Urinary bladder (tissue), 4 donors: ENCODE data around the gene BNC2. TPM values are rescaled to one million over a fixed set of nuclear protein-coding genes. Genes with fewer than 3 reads are reported as not detected.
A peak's percentile ranks its signal among the peaks of the same experiment; 100 is the strongest.

Experiments used
- DNase-seq: peaks from one replicate; pipeline ENCODE4 v3.0.0-alpha.2; 2015; ENCODE audit errors: extremely low spot score
- H3K27ac ChIP-seq: one replicate; pipeline ENCODE4 v1.5.1; 2013; ENCODE audit warnings: low read depth, mild to moderate bottlenecking, moderate library complexity
- H3K36me3 ChIP-seq: one replicate; pipeline ENCODE4 v1.6.1; 2013; ENCODE audit warnings: mild to moderate bottlenecking, moderate library complexity; ENCODE audit not compliant: insufficient read depth
- H3K4me1 ChIP-seq: one replicate; pipeline ENCODE4 v1.6.1; 2013; ENCODE audit warnings: mild to moderate bottlenecking, moderate library complexity; ENCODE audit not compliant: insufficient read depth
- H3K4me3 ChIP-seq: one replicate; pipeline ENCODE4 v1.5.1; 2013; ENCODE audit warnings: low read depth, low read length
- WGBS: extraction: QIAGEN DNeasy Blood & Tissue Kit; methylation state at CpG from one replicate; pipeline ENCODE4 v1.1.7; 2013; 5-methylcytosine and 5-hydroxymethylcytosine counted together
- polyA plus RNA-seq: library from polyadenylated mRNA; stranded (reverse); fragments of 200-250 nt; gene quantifications from one replicate; pipeline ENCODE4 v1.2.3, GENCODE V29; 2013
- total RNA-seq: library from RNA; depleted of rRNA; stranded (reverse); fragments of >200 nt; gene quantifications from one replicate; pipeline ENCODE4 v1.2.3, GENCODE V29; 2014
- donor health status: healthy with polysubstance abuse.
- donor health status: healthy.

Gene BNC2
- total and polyA plus RNA-seq, 2 donors, result 10.7 to 69.5 TPM

DNA sequence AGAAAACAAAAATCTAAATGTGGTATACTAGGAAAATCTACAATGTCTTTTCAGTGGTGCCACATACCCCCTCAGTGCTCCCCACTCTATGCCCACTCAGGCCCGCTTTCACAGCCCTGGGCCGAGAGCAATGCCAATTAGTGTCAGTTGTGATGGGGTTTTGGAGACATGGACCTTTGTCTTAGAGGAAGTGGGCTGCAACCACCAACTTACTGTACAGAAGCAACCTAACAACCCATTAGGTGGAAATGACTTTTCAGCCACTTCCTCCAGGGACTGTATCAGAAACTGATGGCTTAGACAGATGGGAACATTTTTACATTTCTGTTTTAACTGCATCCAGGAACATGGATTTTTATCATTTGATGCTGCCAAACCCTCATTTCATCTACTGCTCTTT, 268.0 kb downstream of the BNC2 start:
- no peaks in the 10 kb centered on the region for H3K4me1 ChIP-seq
- 87% methylated on average over 2 of the region's 2 CpGs for WGBS
- no peak for DNase-seq
- no peaks in the 10 kb centered on the region for H3K36me3 ChIP-seq
- H3K4me3 ChIP-seq, result no peak overlapping the region
- no peak overlapping the region for H3K27ac ChIP-seq

GRCh38 chr9:16601991-16602390, 268.5 kb downstream of the BNC2 start:
- H3K4me3 ChIP-seq, result no peak overlapping the region
- H3K27ac ChIP-seq, result no peak overlapping the region
- no peaks in the 10 kb centered on the region for H3K4me1 ChIP-seq
- H3K36me3 ChIP-seq, result no peaks in the 10 kb centered on the region
- no peak for DNase-seq

DNA sequence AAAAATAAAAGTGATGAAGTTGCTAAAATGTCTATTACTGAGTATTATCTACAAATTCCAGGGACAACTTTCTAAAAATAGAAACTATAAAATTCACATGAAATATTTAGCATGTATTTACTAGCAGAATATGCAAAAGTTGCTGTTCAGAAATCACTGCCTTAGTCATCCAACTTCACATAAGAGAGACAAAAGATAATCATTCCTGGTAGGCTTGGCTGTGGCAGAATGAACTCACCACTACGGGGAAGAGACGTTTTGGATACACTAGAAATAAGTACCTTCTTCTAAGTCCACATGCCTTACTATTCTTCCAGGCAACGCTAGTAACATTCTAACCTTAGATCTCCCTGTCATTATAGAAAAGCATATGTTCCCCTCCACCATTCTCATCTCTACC, 272.2 kb downstream of the BNC2 start:
- no peak overlapping the region for H3K27ac ChIP-seq
- H3K4me3 ChIP-seq, result no peak overlapping the region
- no peaks in the 10 kb centered on the region for H3K36me3 ChIP-seq
- DNase-seq, result no peak
- H3K4me1 ChIP-seq, result no peaks in the 10 kb centered on the region
- WGBS, result 46% methylated on average over 3 of the region's 3 CpGs

DNA sequence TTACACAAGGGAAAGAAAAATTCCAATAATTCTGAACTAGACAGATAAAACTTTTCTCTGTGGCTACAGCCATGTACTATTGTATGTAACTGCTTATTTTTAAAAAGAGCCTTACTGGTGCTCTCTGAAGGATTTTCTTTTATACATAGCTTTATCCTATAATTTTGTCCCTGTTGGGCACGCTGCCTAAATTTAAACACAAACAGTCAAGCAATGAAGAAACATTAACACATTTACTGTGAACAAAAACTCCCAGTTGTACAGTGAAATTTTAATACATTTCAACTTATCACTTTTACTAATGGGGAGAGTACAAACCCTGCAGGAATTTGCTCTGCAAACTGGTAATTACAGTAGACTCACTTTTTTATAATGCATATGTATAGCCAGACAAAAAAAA, 273.3 kb downstream of the BNC2 start:
- Histone ChIP-seq H3K4me3 (no peak overlapping the region), H3K27ac (no peak overlapping the region), H3K4me1 (no peaks in the 10 kb centered on the region), H3K36me3 (no peaks in the 10 kb centered on the region)
- DNase-seq, result no peak
- WGBS, result 63% methylated on average over 1 of the region's 1 CpG

GRCh38 chr9:16595227-16595626, 275.2 kb downstream of the BNC2 start:
- H3K36me3 ChIP-seq, result no peaks in the 10 kb centered on the region
- H3K27ac ChIP-seq, result no peak overlapping the region
- H3K4me1 ChIP-seq, result no peaks in the 10 kb centered on the region
- WGBS, result 95% methylated on average over 2 of the region's 2 CpGs
- no peak for DNase-seq
- H3K4me3 ChIP-seq, result no peak overlapping the region

DNA sequence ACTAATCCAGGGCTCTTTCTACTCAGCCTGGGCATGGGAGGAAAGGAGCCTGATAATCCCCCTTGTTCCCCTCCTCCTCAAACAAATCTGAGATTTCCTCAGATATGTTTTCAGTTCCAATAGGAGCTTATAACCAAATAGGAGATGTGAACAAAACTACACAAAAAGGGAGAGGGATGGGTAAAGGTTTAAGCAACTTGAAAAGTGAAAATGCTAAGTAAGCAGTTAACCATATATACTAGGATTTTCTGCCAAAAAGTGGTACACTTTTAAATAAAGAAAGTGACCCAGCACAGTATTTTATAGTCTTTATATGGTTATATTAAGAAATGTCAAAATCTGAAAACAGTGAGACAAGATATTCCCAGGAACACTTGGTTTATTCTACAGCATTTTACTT, 275.7 kb downstream of the BNC2 start:
- H3K27ac ChIP-seq, result no peak overlapping the region
- no peaks in the 10 kb centered on the region for H3K36me3 ChIP-seq
- H3K4me1 ChIP-seq, result no peaks in the 10 kb centered on the region
- H3K4me3 ChIP-seq, result no peak overlapping the region
- DNase-seq, result no peak

- no peak overlapping the region for H3K27ac ChIP-seq
Measured at GRCh38 chr9:16593746-16594145, 276.7 kb downstream of the BNC2 start.

GRCh38 chr9:16591092-16591491, 279.4 kb downstream of the BNC2 start:
- no peak overlapping the region for H3K27ac ChIP-seq
- H3K36me3 ChIP-seq, result no peaks in the 10 kb centered on the region
- DNase-seq, result no peak
- H3K4me1 ChIP-seq, result no peaks in the 10 kb centered on the region
- no peak overlapping the region for H3K4me3 ChIP-seq
- WGBS, result 63% methylated on average over 5 of the region's 5 CpGs

More at GRCh38 chr9:16593746-16594145, 276.7 kb downstream of the BNC2 start:
- Histone ChIP-seq H3K4me3 (no peak overlapping the region), H3K4me1 (no peaks in the 10 kb centered on the region), H3K36me3 (no peaks in the 10 kb centered on the region)
- DNase-seq, result no peak
- WGBS, result 84% methylated on average over 1 of the region's 1 CpG

- DNase-seq, result no peak
- no peaks in the 10 kb centered on the region for H3K36me3 ChIP-seq
- H3K27ac ChIP-seq, result no peak overlapping the region
- 38% methylated on average over 4 of the region's 4 CpGs for WGBS
- no peaks in the 10 kb centered on the region for H3K4me1 ChIP-seq
- no peak overlapping the region for H3K4me3 ChIP-seq
Measured at GRCh38 chr9:16585591-16585990, 284.9 kb downstream of the BNC2 start.

- 75% methylated on average over 2 of the region's 2 CpGs for WGBS
- Histone ChIP-seq H3K27ac (no peak overlapping the region), H3K4me3 (no peak overlapping the region), H3K4me1 (no peaks in the 10 kb centered on the region), H3K36me3 (no peaks in the 10 kb centered on the region)
- no peak for DNase-seq
Measured at GRCh38 chr9:16579872-16580432, 290.5 kb downstream of the BNC2 start.

DNA sequence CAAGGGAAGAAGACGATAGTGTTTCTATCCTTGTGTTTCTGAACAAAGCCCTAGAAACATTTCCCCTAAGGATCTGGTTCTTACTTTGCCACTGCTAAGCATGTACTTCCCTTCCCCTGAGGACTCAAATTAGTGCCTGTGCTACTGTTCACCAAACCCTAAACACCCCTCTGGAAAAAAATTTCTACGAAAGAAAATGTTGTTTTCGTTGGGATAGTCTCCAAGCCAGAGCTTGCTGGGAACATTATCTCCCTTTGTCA, 294.6 kb downstream of the BNC2 start:
- H3K36me3 ChIP-seq, result no peaks in the 10 kb centered on the region
- 19% methylated on average over 3 of the region's 3 CpGs for WGBS
- H3K4me3 ChIP-seq, result no peak overlapping the region
- peaks cover 3% of the 10 kb centered on the region for H3K4me1 ChIP-seq
- DNase-seq, result no peak
- H3K27ac ChIP-seq, result peak overlapping the region; percentile 16

DNA sequence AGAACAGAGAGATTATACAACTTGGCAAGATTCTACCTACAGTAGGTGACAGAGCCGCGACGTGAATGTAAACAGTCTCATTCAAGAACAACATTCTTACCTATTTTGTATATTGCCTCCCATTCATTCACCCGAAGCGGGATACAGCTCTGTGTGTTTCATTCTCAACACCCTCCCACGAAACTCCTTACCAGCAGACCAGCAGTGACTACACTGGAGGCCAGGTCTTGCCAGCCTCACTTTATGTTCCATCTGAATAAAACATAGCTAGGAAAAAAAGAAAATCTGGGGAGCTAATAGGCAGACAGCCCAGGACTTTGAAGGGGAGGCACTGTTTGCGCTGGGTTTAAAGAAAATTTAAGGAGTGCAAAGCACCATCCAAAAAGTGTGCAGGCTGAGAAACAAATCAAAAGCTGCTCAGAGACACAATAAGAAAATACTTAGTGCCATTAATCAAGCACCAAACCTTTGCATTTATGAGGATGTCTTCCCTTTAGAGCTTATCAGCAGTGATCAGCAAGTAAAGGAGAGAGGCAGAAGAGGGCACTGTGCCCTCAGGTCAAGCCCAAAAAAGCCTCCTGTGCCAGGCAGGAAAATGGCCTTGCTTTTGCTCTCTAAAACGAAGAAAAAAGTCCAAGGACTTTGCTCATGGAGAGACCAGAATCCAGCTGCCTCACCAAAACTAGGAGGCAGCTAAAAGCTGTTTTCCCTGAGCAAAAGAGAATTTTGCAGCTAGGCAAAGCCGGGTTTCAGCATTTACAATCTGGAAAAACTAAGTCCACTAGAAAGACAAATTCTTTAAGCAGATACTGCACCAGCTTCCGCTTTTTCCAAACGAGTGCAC, 295.1 kb downstream of the BNC2 start:
- peaks cover 3% of the 10 kb centered on the region for H3K4me1 ChIP-seq
- WGBS, result 33% methylated on average over 11 of the region's 11 CpGs
- no peak overlapping the region for H3K4me3 ChIP-seq
- no peak for DNase-seq
- H3K27ac ChIP-seq, result peak overlapping the region; percentile 16
- H3K36me3 ChIP-seq, result no peaks in the 10 kb centered on the region

GRCh38 chr9:16572005-16572734, 298.3 kb downstream of the BNC2 start:
- Histone ChIP-seq H3K4me3 (no peak overlapping the region), H3K27ac (no peak overlapping the region), H3K4me1 (peaks cover 3% of the 10 kb centered on the region), H3K36me3 (no peaks in the 10 kb centered on the region)
- DNase-seq, result no peak
- 64% methylated on average over 5 of the region's 5 CpGs for WGBS

GRCh38 chr9:16571127-16571802, 299.2 kb downstream of the BNC2 start:
- peaks cover 3% of the 10 kb centered on the region for H3K4me1 ChIP-seq
- H3K4me3 ChIP-seq, result no peak overlapping the region
- no peak for DNase-seq
- no peaks in the 10 kb centered on the region for H3K36me3 ChIP-seq
- no peak overlapping the region for H3K27ac ChIP-seq
- 46% methylated on average over 7 of the region's 7 CpGs for WGBS
